PC-9 (cell line): ENCODE measurements around the gene ADRA2B. TPM values are rescaled to one million over a fixed set of nuclear protein-coding genes. Genes with fewer than 3 reads are reported as not detected.
A peak's percentile ranks its signal among the peaks of the same experiment; 100 is the strongest.

Experiments
- BruUV-seq: library from RNA; stranded (reverse); fragments of 400-500 nt; replicated peaks from 2 replicates; lab custom pipeline; 2021; lab: Mats Ljungman, UMichigan
- CTCF ChIA-PET: fragments of 300-600 bp; sonication (Branson Sonifier 250); formaldehyde crosslinking; loops from one replicate; lab custom pipeline; 2022; ENCODE audit warnings: antibody characterized with exemption; lab: Charles Lee
- POLR2A ChIA-PET: fragments of 300-600 bp; sonication (Branson Sonifier 250); formaldehyde crosslinking; loops from one replicate; lab custom pipeline; 2022; ENCODE audit warnings: antibody characterized with exemption; ENCODE audit not compliant: unreplicated experiment; lab: Charles Lee
- DNase-seq, 2 experiments: peaks; one replicate each; pipeline versions ENCODE4 v3.0.0 to v3.0.0-alpha.2; 2015 to 2022; ENCODE audit warnings: mixed read lengths in 1 of 2
- H2AFZ ChIP-seq: fragments of 200-600 bp; sonication (generic); 2 replicates; pipeline ENCODE4 v1.8.1; 2017; ENCODE audit warnings: antibody characterized with exemption
- H3F3A ChIP-seq: fragments of 200-600 bp; sonication (generic); 2 replicates; pipeline ENCODE4 v1.8.1; 2017; ENCODE audit warnings: antibody characterized with exemption, mild to moderate bottlenecking, low read depth; ENCODE audit not compliant: insufficient read depth
- H3K27ac ChIP-seq: fragments of 200-600 bp; sonication (generic); 2 replicates; pipeline ENCODE4 v1.6.1; 2016; ENCODE audit warnings: mixed run types
- H3K27me3 ChIP-seq: fragments of 200-600 bp; sonication (generic); 2 replicates; pipeline ENCODE4 v1.6.1; 2016; ENCODE audit warnings: low read depth, mixed run types; ENCODE audit not compliant: insufficient read depth
- H3K36me3 ChIP-seq: fragments of 200-600 bp; sonication (generic); 2 replicates; pipeline ENCODE4 v1.6.1; 2016; ENCODE audit warnings: low read depth, mixed run types
- H3K4me1 ChIP-seq: fragments of 200-600 bp; sonication (generic); replicated peaks from 2 replicates; pipeline ENCODE4 v1.6.1; 2016; ENCODE audit warnings: mixed run types; ENCODE audit not compliant: insufficient read depth
- H3K4me2 ChIP-seq: fragments of 200-600 bp; sonication (generic); 2 replicates; pipeline ENCODE4 v1.6.1; 2017; ENCODE audit warnings: mixed run types
- H3K4me3 ChIP-seq: fragments of 200-600 bp; sonication (generic); 2 replicates; pipeline ENCODE4 v1.6.1; 2016; ENCODE audit warnings: mixed run types
- H3K79me2 ChIP-seq: fragments of 200-600 bp; sonication (generic); 2 replicates; pipeline ENCODE4 v1.6.1; 2017; ENCODE audit warnings: low read depth, mixed run types
- H3K9me2 ChIP-seq: fragments of 200-600 bp; sonication (generic); 2 replicates; pipeline ENCODE4 v1.8.1; 2017; ENCODE audit warnings: mild to moderate bottlenecking; ENCODE audit not compliant: insufficient read depth
- H3K9me3 ChIP-seq: fragments of 200-600 bp; sonication (generic); 2 replicates; pipeline ENCODE4 v1.8.1; 2016; ENCODE audit warnings: low read depth; ENCODE audit not compliant: insufficient read depth
- H4K20me1 ChIP-seq: fragments of 200-600 bp; sonication (generic); 2 replicates; pipeline ENCODE4 v1.8.1; 2017; ENCODE audit not compliant: insufficient read depth
- CTCF ChIP-seq: fragments of 200-600 bp; sonication (generic); conservative IDR thresholded peaks from 2 replicates; pipeline ENCODE4 v1.6.1; 2017; ENCODE audit warnings: mixed run types, antibody characterized with exemption, mild to moderate bottlenecking, moderate library complexity
- EZH2 ChIP-seq: fragments of 200-600 bp; sonication (generic); IDR thresholded peaks from 2 replicates; pipeline ENCODE4 v1.8.0; 2017; ENCODE audit warnings: antibody characterized with exemption, low read depth
- intact Hi-C: fragments of 100-400 bp; cut with micrococcal nuclease; formaldehyde crosslinking; loops from one replicate; pipeline ENCODE4 v1.10.0; 2022; ENCODE audit not compliant: unreplicated experiment
- total RNA-seq: library from RNA; stranded (reverse); gene quantifications from 2 replicates; pipeline ENCODE4 v1.2.3, GENCODE V29; 2021

The ADRA2B gene
- total RNA-seq, 1 experiment from 2014 or later, result 0.26 TPM

GRCh38 chr2:96137321-96138178 is 21.2 kb upstream of the ADRA2B start:
- H3K9me2 ChIP-seq, result no peaks in the 10 kb centered on the region
- H3K27me3 ChIP-seq, result no peaks in the 10 kb centered on the region
- H3K9me3 ChIP-seq, result no peaks in the 10 kb centered on the region
- no peaks in the 10 kb centered on the region for H4K20me1 ChIP-seq
- H3K4me3 ChIP-seq, result no peak overlapping the region
- ChIA-PET POLR2A (interaction anchor here (0.6 kb wide), 1 partner anchor 11 kb away, joined by 3 read pairs; no protein-coding TSS in a partner anchor), CTCF (interaction anchor here (1.3 to 2.3 kb wide), 2 partner anchors 21 to 37 kb away, joined by 4 to 28 read pairs; partner anchors contain the start of gene ADRA2B)
- intact Hi-C loops, result loop anchor here (1.0 to 2.0 kb wide), 3 partner anchors 37 to 371 kb away; no protein-coding TSS in a partner anchor
- H3K27ac ChIP-seq, result no peak overlapping the region
- no peaks in the 10 kb centered on the region for H3K36me3 ChIP-seq
- peaks cover 6% of the 10 kb centered on the region; the same call in 1 of the 2 replicates for H3F3A ChIP-seq
- no peak overlapping the region for H2AFZ ChIP-seq
- TF ChIP-seq CTCF, result no peak
- TF ChIP-seq EZH2, result no peak
- peaks cover 9% of the 10 kb centered on the region for H3K4me1 ChIP-seq
- H3K4me2 ChIP-seq, result no peak overlapping the region
- BruUV-seq, result no TSS peak
- H3K79me2 ChIP-seq, result no peaks in the 10 kb centered on the region
- no peak for DNase-seq

GRCh38 chr2:96136129-96136720 is 19.9 kb upstream of the ADRA2B start:
- no TSS peak for BruUV-seq
- H3F3A ChIP-seq, result peaks cover 5% of the 10 kb centered on the region; the same call in 1 of the 2 replicates
- CTCF ChIA-PET, result no interaction called here

More at GRCh38 chr2:96136129-96136720, 19.9 kb upstream of the ADRA2B start:
- H3K9me3 ChIP-seq, result no peaks in the 10 kb centered on the region
- POLR2A ChIA-PET, result interaction anchor here (0.5 kb wide), 1 partner anchor 529 kb away, joined by 4 read pairs; no protein-coding TSS in a partner anchor
- no peak overlapping the region for H2AFZ ChIP-seq
- no peaks in the 10 kb centered on the region for H3K36me3 ChIP-seq
- peak in 1 of 2 experiments; percentile 39 for DNase-seq
- intact Hi-C loops, result no loop called here
- no peaks in the 10 kb centered on the region for H3K79me2 ChIP-seq
- H3K4me1 ChIP-seq, result peaks cover 9% of the 10 kb centered on the region
- H3K27me3 ChIP-seq, result no peaks in the 10 kb centered on the region
- no peak overlapping the region for H3K4me3 ChIP-seq
- H4K20me1 ChIP-seq, result no peaks in the 10 kb centered on the region
- no peak overlapping the region for H3K27ac ChIP-seq
- no peak overlapping the region for H3K4me2 ChIP-seq
- H3K9me2 ChIP-seq, result no peaks in the 10 kb centered on the region
- TF ChIP-seq CTCF (no peak), EZH2 (no peak)
